ENCODE data around the gene ADAM33. TPM values are rescaled to one million over a fixed set of nuclear protein-coding genes. Genes with fewer than 3 reads are reported as not detected.

The ADAM33 gene
- total RNA-seq, 1 donor from 2014 or later, result 0.17 TPM

DNA sequence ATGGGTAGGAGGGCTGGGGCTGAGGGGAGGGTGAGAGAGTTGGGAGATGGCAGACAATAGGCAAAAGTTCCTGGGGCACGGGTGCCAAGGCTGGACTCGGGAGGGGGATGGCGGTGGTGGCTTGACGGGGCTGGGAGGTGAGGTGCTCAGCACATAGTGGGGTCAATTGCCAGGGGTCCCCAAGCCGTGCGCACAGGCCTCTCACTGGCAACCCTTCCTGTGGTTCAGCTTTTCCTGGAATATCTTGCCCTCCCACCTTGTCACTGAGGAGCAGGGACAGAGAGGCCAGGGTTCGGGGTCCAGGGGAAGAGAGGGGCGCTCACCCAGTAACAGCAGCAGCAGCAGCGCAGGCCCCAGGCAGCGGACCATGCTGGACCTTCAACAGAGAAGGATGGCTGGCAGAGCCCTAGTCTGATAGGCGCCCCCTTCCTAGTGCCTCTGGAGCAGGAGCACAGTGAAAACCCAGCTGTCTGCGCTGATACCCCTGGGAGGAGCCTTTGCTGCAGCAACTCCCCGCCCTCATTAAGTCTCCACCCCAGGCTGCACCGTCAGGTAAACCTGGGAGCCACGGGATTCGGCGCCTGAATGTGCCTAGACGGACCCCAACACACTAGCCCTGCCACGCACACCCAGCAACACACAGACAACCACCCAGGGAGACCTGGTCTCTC lies 18.6 kb downstream of the ADAM33 start, which contains the start of gene GFRA4:
GFRA4 (minus strand) TSS at position 369 of the 671 bp plus-strand sequence; CDS start at position 369, 0 bp downstream.
- DNase-seq, result no peak

DNA sequence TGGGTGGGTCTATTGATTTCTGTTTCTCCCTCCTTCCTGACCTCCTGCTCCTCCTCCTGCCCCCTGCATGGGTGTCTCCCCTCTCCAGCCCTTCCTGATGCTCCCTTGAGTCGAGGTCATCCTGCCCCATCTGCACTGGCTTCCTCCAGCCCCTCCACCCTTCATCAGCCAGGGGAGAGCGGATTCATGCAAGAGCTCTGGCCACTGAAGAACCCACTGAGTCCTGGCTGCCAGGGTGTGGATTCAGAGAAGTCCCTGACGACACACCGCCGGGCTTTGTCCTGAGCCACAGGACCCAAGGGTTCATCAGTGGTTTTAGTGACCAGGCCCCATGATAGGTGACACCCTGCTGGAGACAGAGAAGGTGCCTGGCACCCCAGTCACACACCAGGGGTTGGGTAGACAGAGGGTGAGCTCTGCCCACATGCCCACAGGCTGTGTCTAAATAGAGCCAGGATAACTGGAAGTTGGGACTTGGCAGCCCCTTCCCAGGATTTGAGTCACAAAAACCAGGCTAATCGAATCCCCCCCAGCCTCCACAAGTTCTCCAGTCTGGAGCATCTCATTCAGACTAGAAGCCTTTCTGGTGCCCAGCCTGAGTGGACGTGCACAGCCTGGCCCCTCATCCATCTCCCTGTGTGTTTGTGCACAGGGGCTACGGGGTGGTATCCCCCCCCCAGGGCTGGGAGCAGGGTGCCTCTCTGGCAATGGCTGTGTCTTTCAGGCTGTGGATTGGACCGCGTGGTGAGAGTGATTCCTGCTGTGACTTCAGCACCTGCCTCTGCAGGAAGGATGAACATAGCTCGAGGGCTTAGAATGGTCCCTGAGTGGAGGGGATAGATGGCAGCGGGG lies 19.8 kb downstream of the ADAM33 start:
- DNase-seq, result no peak

DNA sequence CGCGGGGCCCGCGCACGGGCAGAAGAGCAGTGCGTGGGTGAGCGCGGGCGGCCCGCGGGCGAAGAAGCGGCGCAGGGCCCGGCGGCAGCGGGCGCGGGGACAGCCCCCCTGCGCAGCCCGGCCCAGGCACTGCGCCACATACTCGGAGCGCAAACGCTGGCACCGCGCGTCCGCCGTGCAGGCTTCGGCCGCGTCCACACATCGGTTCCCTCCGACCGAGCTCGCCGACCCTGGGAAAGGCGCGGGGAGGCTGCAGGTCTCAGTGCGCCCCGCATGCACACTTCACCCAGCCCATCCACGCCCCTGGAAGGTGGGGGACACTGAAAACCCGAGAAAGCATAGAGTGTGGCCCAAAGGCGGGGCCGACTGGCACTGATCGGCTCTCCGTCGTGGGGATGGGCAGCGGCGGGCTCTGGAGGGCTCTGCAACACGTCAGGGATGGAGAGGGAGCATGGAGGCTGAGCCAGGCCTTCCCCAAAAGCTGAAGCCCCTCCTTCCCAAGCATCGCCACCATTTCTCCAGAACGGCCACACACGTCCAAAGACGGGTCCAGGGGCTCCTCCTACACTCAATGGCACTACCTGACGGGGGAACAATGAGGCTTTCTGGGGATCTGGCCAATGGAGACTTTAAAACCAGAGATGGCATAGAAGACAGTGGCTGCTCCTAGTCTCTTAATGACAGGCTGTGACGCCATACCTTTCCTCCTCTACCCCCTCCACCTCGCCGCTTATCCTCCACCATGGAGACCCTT lies 20.6 kb downstream of the ADAM33 start:
- DNase-seq, result no peak

DNA sequence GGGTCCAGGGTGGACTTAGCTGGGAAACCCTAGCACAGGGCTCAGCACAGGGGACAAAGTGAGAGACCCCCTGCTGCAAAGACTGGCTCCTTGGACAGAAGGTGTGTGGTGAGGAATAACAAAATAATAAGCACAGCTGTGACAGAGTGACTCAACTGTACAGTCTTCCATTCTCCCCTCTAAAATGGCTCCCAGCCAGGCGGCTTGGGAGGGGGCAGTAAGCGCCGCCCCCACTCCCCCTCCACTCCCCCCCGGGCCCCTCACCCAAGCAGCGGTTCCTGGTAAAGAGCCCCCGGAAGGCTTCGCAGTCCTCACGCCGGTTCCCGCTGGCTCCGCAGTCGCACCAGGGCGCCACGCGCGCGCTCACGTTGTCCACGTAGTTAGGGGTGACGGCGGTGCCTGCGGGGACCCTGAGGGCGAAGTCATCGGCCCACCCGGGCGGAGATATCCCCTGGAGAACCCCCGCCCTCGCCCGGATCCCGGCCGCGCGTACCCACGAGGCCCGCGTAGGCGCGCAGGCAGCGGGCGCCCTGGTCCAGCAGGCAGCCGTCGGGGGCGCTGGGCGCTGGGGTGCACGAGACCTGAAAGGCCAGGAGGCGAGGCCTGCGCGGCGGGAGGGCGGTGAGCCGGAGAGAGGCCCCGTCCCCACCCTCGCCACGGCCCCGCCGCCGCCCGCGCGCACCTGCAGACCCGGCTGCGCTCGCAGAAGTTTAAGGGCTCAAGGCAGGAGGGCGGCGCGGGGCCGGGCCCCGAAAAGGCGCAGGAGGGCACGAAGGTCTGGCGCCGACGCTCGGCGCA lies 21.3 kb downstream of the ADAM33 start:
- no peak for DNase-seq

DNA sequence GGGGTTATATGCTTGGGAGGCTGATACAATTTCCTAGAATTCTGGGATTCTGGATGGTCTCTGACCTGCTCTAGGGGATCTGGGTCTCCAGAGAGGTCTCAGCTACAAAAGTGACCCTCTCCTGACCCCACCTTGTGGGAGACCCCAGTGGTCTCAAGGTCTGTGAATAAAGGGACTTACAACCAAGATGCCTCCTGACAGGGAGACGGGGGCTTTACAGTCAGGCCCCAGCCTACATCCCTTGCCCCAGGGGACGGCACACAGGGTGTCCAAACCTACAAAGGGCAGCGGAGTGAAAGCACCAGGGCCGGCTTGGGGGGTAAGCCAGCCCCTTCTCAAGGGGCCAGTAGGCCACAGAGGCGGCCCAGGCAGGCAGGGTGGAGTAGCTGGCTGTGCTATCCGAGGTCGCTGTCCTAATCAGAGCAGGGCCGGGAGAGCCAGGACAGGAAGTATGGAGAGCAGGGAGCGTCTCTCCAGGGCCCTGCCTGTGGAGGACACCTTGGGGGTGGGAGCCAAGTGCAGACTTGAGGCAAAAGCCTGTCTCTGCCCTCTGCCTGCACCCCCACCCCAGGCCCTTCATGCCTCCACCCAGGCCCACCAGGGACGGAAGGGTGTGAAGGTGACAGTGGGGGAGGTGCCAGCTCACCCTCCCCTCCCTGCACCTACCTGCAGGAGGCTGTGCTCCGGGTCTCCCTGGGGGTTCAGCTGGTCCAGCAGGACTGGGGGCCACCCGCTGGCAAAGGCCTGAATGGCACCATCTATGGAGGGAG lies 22.1 kb downstream of the ADAM33 start:
- DNase-seq, result no peak

DNA sequence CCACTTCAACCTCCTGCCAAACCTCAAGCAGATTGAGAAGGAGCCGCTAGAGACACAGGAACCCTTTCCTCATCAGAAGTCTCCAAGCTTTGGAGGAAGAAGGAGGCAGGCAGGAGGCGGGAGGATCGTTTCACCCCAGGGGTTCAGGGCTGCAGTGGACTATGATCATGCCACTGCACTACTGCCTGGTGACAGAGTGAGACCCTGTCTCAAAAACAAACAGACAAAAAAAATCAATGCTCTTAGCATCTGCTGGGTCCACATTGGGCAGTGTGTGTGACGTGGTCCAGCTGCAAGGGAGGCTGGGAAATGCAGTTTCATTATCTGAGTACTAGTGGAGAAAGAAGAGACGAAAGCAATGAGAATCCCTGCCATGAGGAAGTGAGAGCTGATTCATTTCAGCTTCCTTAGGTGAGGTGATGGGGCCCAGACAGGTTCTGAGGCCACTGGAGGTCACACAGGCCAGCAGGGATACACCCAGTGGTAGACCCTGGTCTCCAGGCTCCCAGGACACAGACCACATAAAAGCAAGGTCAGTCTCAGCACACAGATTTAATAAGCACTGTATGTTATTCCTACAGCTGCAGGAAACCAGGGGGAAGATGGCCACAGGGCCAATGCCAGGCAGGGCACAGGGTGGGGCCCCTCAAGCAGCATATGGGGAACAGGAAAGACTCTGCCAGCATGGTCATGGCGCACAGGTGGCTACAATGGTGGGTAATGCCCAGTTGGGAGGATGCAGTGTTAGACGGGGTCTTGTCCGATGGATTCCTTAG lies 22.9 kb downstream of the ADAM33 start:
- DNase-seq, result no peak

DNA sequence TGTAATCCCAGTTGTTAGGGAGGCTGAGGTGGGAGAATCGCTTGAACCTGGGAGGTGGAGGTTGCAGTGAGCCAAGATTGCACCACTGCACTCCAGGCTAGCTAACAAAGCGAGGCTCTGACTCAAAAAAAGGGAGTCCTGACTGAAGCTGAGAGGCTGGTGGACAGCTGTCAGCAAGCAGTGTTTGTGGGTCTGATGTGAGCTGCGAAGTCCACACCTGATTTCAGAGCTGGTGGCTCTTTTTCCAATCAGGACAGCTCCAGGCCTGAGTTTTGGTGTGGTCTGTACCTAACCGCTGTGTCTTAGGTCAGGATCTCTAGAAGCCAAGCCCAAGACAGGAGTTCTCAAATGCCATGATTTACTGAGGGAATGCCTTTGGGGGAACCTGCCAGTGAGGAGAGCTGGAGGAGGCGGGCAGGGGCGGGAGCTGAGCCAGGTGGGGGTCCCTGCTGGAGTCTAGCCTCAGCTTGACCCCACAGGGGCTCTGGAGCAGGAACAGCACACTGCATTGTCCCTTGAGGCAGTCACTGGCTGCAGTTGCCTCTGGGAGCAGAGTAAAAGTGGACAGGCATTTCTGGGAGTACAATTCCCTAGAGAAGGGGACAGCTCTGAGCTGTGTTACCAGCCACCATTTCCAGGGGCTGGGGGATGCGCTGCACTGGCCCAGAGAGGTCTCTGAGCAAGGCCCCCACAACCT lies 23.6 kb downstream of the ADAM33 start:
- no peak for DNase-seq

DNA sequence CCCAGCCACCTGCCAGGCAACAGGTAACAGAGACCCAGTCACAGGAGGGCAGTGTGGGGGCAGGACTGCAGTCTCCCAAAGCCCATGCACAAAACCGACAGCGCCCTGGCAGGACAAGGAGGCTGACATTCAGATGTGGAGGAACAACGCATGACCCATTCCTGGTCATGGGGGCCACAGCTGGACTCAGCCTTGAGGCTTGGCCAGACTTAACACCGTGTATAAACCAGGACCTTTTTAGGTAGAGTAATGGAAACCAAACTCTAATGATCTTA lies 26.7 kb downstream of the ADAM33 start:
- no peak for DNase-seq

DNA sequence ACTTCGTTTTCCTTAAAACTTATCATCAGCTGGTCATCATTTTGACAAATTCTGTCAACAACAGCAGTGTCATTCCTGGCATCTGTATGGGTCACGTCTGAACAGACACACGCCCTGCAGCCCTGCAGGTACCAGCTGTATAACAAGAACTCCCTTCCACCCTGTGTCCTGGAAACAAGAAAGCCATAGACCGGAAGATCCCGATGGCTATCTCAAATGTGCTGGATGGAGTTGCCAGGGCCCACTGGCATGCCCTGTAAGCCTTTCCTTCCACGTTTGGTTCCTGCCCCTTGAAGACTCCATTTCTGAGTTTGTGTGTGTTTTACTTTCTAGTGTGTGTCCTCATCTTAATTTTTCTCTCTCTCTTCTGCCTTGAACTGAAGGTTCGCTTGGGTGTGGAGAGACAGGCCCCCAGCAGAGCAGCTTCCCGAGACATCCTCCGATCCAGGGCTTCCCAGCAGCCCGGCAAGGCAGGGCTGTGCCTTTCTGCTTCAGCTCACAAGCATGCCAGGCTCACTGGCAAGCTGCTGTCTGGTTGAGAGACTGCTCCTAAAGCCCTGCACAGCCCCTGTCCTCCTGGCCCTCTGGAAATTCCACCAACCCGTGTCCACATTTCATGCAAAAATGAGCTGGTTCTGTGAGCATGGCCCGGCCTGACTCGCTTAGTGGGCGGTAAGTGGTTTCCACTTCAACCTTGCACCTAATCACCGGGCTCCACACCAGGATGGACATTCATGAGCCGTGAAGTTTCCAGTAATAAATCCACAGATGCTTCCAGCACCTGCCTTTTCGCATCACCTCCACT lies 27.3 kb downstream of the ADAM33 start:
- no peak for DNase-seq

DNA sequence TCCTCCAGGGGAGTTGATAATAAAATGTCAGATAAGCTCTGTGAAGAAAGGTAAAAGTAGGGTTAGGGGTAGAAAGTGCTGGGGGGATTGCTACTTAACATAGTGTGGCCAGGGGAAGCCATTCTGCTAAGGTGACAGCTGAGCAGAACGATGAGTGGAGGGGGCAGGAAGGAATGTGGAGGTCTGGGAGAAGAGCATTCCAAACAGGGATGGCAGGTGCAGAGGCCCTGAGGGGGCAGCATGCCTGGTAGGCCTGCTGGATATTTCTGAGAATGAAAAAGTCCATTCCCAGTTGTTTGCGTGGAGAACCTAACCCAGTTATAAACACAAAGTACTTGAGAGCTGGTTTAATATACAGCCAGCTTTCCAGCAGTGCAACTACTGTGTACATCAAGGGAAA lies 27.9 kb downstream of the ADAM33 start:
- DNase-seq, result no peak

DNA sequence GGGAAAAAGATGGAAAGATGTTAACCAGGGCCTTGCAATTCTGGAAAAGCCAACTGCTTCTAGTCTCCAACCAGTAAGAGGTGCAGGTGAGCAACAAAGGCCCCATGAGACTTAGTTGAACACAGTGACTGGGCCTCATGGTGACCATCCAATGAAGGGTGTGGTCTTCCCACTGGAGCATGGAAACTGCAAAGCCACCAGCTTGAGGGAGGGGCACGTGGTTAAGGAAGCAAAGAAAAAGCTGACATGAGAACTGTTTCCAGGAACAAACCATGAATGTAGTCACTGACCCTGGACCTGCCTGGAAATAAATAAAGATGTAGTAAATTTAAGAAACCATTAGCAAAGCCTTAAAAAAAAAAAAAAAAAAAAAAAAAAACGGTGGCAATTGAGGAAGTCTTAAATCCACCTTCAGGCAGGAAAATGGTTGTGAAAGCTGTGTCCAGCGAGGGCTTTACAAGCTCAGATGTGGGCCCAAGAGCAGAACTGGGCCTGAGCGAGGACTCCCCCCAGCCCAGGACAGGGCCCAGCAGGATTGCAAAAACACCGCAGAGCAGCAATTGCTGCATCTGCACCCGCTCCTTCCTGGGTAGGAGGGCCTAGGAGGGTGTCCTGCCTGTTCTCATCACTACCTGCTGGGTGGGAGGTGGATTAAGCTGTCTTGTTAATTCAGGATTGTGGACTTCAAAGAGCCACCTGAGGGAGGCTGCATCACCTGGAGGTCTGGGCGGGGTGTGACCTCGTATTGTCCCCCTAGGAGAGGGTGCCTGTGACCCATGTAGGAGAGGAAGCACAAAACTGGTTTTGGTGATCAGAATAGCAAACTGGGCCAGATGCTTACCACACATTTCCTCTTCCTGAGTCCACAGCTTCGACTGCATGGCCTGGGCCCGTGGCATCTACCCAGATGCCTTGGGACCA lies 28.9 kb downstream of the ADAM33 start:
- no peak for DNase-seq

DNA sequence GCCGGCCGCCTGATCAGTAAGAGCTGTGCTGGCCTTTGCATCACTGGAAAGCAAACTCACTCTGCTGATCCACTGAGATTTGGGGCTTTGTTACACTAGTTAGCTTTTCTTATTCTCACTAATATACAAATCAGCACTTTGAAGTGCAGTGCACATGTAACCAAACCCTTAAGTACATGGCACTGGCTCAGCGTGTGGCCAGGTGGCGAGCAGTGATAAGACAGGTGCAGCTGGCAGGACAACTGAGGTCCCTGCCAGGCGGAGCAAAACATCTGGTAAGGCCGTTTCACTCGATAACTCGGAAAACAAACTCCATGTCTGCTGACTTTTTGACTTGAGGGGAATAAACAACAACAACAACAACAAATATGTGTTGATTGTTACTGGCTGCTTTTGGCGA lies 29.6 kb downstream of the ADAM33 start:
- DNase-seq, result no peak

DNA sequence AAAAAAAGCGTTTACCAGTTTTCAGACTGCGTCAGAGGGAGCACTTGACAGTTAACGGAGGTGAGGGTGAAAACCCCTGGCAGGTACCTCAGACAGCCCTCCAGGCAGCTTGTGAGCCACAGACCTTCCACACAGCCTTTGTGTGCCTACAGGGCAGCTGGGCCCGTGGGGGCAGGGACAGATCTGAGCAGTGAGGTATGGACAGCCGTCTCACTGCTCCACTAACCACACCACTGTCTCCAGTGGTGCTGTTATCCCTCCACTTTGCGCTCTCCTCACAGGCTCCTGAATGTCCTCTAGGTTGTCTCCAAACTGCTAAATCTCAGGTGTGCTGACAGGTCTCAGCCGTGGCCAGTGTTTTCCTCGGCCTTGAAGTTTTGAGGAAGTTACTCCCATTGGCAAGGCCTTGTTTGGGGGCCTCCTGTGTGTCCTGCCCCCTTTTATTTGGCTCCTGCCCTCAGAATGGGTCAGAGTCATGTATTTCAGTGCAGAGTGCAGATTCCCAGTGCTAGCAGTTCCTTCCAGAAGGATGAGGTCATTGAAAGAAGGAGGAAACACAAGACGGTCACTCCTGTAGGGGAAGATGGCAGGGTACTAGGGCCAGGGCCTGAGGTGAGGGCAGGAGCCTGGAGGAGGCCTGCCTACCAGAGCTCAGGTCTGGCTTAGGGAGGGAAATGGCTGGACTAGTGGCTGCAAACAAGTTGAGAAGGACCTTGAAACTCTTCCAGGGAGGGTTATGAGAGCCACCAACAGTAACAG lies 30.4 kb downstream of the ADAM33 start:
- DNase-seq, result no peak

DNA sequence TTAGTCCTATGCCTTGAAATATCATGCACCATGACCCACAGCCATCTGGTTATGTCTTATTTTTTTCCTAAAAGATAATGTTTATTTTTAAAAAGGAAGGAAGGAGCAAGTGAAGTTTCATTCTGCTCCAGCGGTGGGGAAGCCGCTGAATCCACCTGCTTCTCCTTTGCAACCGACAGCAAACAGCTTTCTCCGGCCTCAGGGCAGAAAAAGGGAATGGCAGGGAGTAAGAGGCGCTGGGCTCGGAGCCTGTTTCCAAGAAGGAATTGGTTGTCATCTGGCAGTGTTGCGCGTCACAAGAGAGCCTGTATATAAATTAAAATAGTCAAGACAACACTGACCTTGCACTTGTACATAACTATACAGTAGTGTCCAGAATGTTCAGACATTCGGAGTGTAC lies 32.9 kb downstream of the ADAM33 start:
- DNase-seq, result no peak

DNA sequence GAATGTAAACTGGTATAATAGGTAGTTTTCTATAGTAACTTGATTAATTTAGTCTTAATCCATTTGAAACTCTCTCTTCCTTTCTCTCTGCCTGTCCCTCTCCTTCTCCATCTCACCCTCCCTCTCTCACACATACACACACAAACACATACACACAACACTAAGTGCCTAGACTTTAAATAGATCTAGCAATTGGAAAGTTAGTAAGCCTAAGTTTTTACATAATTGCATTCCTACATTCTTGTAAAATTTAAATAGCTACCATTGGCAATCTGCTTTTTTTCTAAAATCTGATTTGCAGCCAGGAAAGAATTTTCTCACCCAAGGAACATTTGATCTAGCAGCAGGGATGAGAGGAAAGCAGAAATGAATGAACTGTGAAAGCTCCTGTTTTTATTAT lies 34.3 kb downstream of the ADAM33 start:
- no peak for DNase-seq

DNA sequence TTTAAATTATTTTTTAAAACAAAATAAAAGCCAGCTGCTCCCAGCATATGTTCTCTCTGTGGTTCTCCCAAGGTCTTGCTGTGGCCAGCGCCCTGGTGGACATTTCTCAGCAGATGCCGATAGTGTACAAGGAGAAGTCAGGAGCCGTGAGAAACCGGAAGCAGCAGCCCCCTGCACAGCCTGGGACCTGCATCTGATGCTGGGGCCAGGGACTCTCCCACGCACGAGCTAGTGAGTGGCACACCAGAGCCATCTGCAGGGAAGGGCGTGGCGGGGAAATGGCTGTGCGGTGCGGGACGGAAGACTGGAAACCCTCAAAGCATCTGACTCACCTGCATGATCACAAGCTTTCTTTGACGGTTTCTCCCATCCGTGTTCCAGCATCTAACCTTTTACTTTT lies 35.2 kb downstream of the ADAM33 start:
- DNase-seq, result no peak

DNA sequence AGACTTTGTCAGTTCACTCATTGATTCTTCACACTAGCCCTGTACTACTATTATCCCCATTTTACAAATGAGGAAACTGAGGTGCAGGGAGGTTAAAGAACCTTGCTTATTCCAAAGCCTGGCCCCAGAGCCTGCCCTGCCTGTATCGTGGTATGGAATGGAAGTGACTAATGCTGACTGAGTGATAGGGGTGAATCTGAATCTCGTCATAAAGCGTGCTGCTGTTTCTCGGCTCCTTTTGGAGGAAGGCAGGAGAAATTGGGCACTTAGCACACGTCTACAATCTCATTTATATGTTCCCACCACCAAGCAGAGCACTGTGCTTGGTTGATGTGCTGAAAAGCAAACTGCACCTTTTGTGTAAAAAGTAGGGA lies 35.8 kb downstream of the ADAM33 start:
- no peak for DNase-seq

Measured in dermis blood vessel endothelial cell (primary cell).